Common myeloid progenitor, CD34-positive (primary cell): Measurements from ENCODE around the gene MEIOB.

Experiments
- CTCF ChIA-PET: fragments of 350-600 bp; sonication (Branson Sonifier 250); formaldehyde crosslinking; loops from one replicate; lab custom pipeline; 2021; ENCODE audit warnings: antibody characterized with exemption; lab: Charles Lee
- POLR2A ChIA-PET: fragments of 350-600 bp; sonication (Branson Sonifier 250); formaldehyde crosslinking; loops from one replicate; lab custom pipeline; 2021; ENCODE audit warnings: antibody characterized with exemption; lab: Charles Lee
- DNase-seq, 3 donors: peaks; one replicate each; pipeline versions ENCODE4 v3.0.0 to v3.0.0-alpha.2; 2013
- H3K27ac ChIP-seq, 2 experiments: 1 replicate in 1 of 2; 2 replicates in 1 of 2; pipeline ENCODE4 v1.7.0; 2013; ENCODE audit warnings: inconsistent platforms in 2 of 2, low read length in 2 of 2, mild to moderate bottlenecking in 2 of 2, low read depth in 1 of 2, moderate library complexity in 1 of 2; ENCODE audit not compliant: severe bottlenecking in 2 of 2, insufficient read depth in 1 of 2, poor library complexity in 1 of 2
- H3K27me3 ChIP-seq, 5 experiments: replicated peaks in 2 of 5; 1 replicate in 3 of 5; 2 replicates in 2 of 5; pipeline versions ENCODE4 v1.6.1 to v1.7.0; 2013; ENCODE audit warnings: low read length in 4 of 5, mild to moderate bottlenecking in 2 of 5, moderate library complexity in 2 of 5, inconsistent platforms in 1 of 5; ENCODE audit not compliant: insufficient read depth in 5 of 5, control insufficient read depth in 4 of 5
- H3K36me3 ChIP-seq, 4 experiments: 1 replicate in 2 of 4; 2 replicates in 2 of 4; pipeline versions ENCODE4 v1.6.1 to v1.7.0; 2013; ENCODE audit warnings: low read length in 3 of 4, control low read depth in 1 of 4, mild to moderate bottlenecking in 1 of 4; ENCODE audit not compliant: control insufficient read depth in 4 of 4, insufficient read depth in 4 of 4
- H3K4me1 ChIP-seq, 4 experiments: 1 replicate in 3 of 4; 2 replicates in 1 of 4; pipeline versions ENCODE4 v1.6.1 to v1.7.1; 2013; ENCODE audit warnings: low read length in 3 of 4, mild to moderate bottlenecking in 3 of 4, control low read depth in 1 of 4, inconsistent platforms in 1 of 4, moderate library complexity in 1 of 4; ENCODE audit not compliant: control insufficient read depth in 4 of 4, insufficient read depth in 4 of 4; ENCODE audit errors: control extremely low read depth in 1 of 4
- H3K4me3 ChIP-seq, 7 experiments: 1 replicate in 4 of 7; 2 replicates in 3 of 7; pipeline versions ENCODE4 v1.5.1 to v1.7.0; 2013; ENCODE audit warnings: mild to moderate bottlenecking in 7 of 7, low read length in 6 of 7, moderate library complexity in 6 of 7, inconsistent platforms in 2 of 7, low read depth in 2 of 7, control low read depth in 1 of 7; ENCODE audit not compliant: insufficient read depth in 4 of 7, control insufficient read depth in 1 of 7; ENCODE audit errors: extremely low read depth in 1 of 7
- H3K9me3 ChIP-seq, 5 experiments: 1 replicate in 4 of 5; 2 replicates in 1 of 5; pipeline versions ENCODE4 v1.6.1 to v1.7.1; 2013; ENCODE audit warnings: low read length in 4 of 5, mild to moderate bottlenecking in 2 of 5, inconsistent platforms in 1 of 5, low read depth in 1 of 5, moderate library complexity in 1 of 5; ENCODE audit not compliant: control insufficient read depth in 4 of 5, insufficient read depth in 2 of 5; ENCODE audit errors: control extremely low read depth in 1 of 5
- WGBS: methylation state at CpG from one replicate; pipeline ENCODE4 v1.1.5; 2013; ENCODE audit not compliant: insufficient coverage; 5-methylcytosine and 5-hydroxymethylcytosine counted together

The MEIOB gene

DNA sequence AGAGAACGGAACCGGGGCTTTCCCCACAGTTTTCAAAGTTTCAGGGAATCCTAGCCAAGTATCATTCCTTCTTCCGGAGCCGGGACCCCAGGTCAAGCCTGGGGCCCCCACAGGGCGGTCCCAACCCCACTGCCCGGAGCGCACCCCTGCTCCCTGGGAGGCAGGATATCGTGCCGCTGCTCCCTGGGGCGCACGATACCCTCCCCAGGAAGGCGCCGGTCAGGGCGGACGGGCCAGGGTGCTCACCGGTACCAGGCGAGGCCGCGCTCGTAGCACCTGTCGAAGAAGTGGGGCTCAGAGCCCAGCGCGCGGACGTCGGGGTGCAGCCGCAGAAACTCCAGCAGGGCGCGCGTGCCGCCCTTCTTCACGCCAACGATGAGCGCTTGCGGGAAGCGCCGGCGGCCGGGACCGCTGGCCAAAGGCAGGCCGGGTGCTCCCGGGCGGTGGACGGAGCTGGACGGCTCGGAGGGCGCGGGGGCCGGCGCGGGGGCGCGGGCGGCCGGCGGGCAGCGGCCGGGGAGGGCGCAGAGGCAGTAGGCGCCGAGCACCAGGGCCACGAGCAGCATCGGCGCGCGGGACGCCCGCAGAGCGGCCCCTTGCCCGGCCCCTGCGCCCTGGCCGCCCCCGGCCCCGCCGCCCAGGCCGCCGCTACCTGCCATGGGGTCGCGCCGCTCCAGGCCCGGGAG is 45.8 kb upstream of the MEIOB start:
- WGBS: 2% methylated on average over 74 of the region's 81 CpGs
- POLR2A ChIA-PET: no interaction called here
- Histone ChIP-seq H3K36me3 (no peaks in the 10 kb centered on the region), H3K4me3 (no peak overlapping the region), H3K27me3 (peaks cover 5 to 99% (median 45%) of the 10 kb centered on the region in 5 experiments), H3K27ac (no peak overlapping the region), H3K4me1 (peaks cover 0 to 3% (median 2%) of the 10 kb centered on the region in 4 experiments), H3K9me3 (peaks cover 0 to 3% (median 0%) of the 10 kb centered on the region in 5 experiments)
- DNase-seq: no peak
- CTCF ChIA-PET: no interaction called here

DNA sequence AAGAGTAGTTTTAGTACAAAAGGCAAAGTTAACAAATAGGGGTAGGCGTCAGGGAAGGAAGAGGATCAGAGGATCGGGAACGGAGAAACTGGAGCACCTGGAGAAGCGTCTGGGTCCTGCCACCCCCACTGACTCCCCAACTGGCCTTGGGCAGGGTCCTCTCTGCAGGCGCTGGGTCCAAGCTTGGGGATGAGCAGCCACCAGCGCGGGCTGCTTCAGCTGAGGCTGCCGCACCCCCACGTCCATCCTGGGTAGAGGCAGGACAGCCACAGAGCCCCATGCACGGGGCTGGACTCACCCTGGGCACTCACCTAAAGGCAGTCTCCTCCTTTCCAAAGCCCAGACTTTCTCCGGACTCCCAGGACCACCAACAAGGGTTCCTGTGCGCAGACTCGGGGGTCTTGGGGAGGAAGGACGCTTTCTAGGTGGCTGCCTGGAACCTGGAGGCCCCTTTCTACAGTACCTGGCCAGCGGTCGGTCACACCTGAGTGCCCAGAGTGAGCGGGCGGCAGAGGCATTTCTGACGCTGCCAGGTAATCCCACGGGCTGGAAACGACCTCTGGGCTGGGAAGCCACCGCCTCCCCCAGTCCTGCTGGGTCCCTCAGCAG is 45.2 kb upstream of the MEIOB start:
- ChIA-PET CTCF (no interaction called here), POLR2A (interaction anchor here (0.6 kb wide), 1 partner anchor 133 kb away, joined by 3 read pairs; no protein-coding TSS in a partner anchor)
- Histone ChIP-seq H3K27ac (no peak overlapping the region), H3K9me3 (peaks cover 0 to under 1% (median 0%) of the 10 kb centered on the region in 5 experiments), H3K27me3 (peaks cover under 1 to 92% (median 41%) of the 10 kb centered on the region in 5 experiments), H3K4me3 (no peak overlapping the region), H3K4me1 (peaks cover 0 to 3% (median 2%) of the 10 kb centered on the region in 4 experiments), H3K36me3 (no peaks in the 10 kb centered on the region)
- no peak for DNase-seq
- WGBS: 6% methylated on average over 22 of the region's 22 CpGs

DNA sequence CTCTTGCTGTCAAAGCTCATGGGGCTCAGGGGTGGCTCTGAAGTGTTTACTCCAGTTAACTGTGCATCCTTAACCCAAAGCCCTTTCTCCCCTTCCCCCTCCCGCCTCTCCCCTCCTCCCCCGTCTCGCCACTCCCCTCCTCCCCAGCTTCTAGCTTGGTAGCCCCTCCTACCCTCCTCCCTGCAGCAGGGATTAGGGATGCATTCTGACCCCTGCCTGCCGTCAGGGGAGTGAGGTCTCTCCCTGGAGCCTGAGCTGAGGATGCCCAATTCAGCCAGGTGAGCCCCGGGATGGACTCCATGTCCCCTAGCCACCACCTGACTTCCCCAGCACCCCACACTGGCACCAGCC is 44.7 kb upstream of the MEIOB start:
- Histone ChIP-seq H3K9me3 (no peaks in the 10 kb centered on the region), H3K36me3 (no peaks in the 10 kb centered on the region), H3K27ac (no peak overlapping the region), H3K4me3 (no peak overlapping the region), H3K27me3 (peaks cover 0 to 87% (median 41%) of the 10 kb centered on the region in 5 experiments), H3K4me1 (peaks cover 0 to 3% (median 2%) of the 10 kb centered on the region in 4 experiments)
- POLR2A ChIA-PET: interaction anchor here (0.6 kb wide), 1 partner anchor 133 kb away, joined by 3 read pairs; no protein-coding TSS in a partner anchor
- DNase-seq: no peak
- WGBS: 8% methylated on average over 2 of the region's 5 CpGs
- CTCF ChIA-PET: interaction anchor here (0.6 to 1.6 kb wide), 2 partner anchors 13 to 113 kb away, joined by 4 read pairs; no protein-coding TSS in a partner anchor

GRCh38 chr16:1915732-1916639 is 44.0 kb upstream of the MEIOB start:
- Histone ChIP-seq H3K36me3 (no peaks in the 10 kb centered on the region), H3K27ac (no peak overlapping the region), H3K27me3 (peaks cover 0 to 81% (median 41%) of the 10 kb centered on the region in 5 experiments), H3K4me3 (no peak overlapping the region), H3K4me1 (peaks cover 0 to 3% (median 2%) of the 10 kb centered on the region in 4 experiments), H3K9me3 (no peaks in the 10 kb centered on the region)
- WGBS: 76% methylated on average over 23 of the region's 25 CpGs
- POLR2A ChIA-PET: interaction anchor here (0.6 kb wide), 1 partner anchor 132 kb away, joined by 3 read pairs; no protein-coding TSS in a partner anchor
- CTCF ChIA-PET: interaction anchor here (0.6 to 1.6 kb wide), 3 partner anchors 13 to 112 kb away, joined by 3 to 4 read pairs (median 4); no protein-coding TSS in a partner anchor
- DNase-seq: no peak

GRCh38 chr16:1914988-1915387 is 43.0 kb upstream of the MEIOB start:
- Histone ChIP-seq H3K27ac (no peak overlapping the region), H3K4me1 (peaks cover 0 to 3% (median 2%) of the 10 kb centered on the region in 4 experiments), H3K4me3 (no peak overlapping the region), H3K9me3 (no peaks in the 10 kb centered on the region), H3K36me3 (no peaks in the 10 kb centered on the region), H3K27me3 (peaks cover 0 to 71% (median 33%) of the 10 kb centered on the region in 5 experiments)
- ChIA-PET POLR2A (no interaction called here), CTCF (interaction anchor here (1.1 to 1.6 kb wide), 3 partner anchors 9 to 14 kb away, joined by 3 to 5 read pairs (median 4); no protein-coding TSS in a partner anchor)
- DNase-seq: no peak
- 66% methylated on average over 3 of the region's 8 CpGs for WGBS

GRCh38 chr16:1914084-1914608 is 42.2 kb upstream of the MEIOB start:
- ChIA-PET POLR2A (no interaction called here), CTCF (interaction anchor here (1.5 kb wide), 1 partner anchor 10 kb away, joined by 5 read pairs; no protein-coding TSS in a partner anchor)
- Histone ChIP-seq H3K4me1 (peaks cover 0 to 3% (median 2%) of the 10 kb centered on the region in 4 experiments), H3K4me3 (no peak overlapping the region), H3K9me3 (no peaks in the 10 kb centered on the region), H3K36me3 (no peaks in the 10 kb centered on the region), H3K27ac (no peak overlapping the region), H3K27me3 (peaks cover 0 to 67% (median 32%) of the 10 kb centered on the region in 5 experiments)
- DNase-seq: no peak
- whole genome bisulfite sequencing: 54% methylated on average over 14 of the region's 15 CpGs
